Activated naive CD8-positive, alpha-beta T cell treated with anti-CD3 and anti-CD28 coated beads for 36 hours (primary cell): ENCODE data around the gene LIMA1. TPM values are rescaled to one million over a fixed set of nuclear protein-coding genes. Genes with fewer than 3 reads are reported as not detected.

ENCODE experiments used
- DNase-seq: peaks from one replicate; pipeline ENCODE4 v3.0.0; 2021
- H3K27ac Mint-ChIP-seq: one replicate; pipeline ENCODE4 v1.8.0; 2022; ENCODE audit warnings: mild to moderate bottlenecking, moderate library complexity, mixed read lengths
- H3K27me3 Mint-ChIP-seq: one replicate; pipeline ENCODE4 v1.8.0; 2022; ENCODE audit warnings: mild to moderate bottlenecking, mixed read lengths
- H3K36me3 Mint-ChIP-seq: one replicate; pipeline ENCODE4 v1.8.0; 2021; ENCODE audit warnings: mild to moderate bottlenecking, mixed read lengths
- H3K4me1 Mint-ChIP-seq: one replicate; pipeline ENCODE4 v1.8.0; 2021; ENCODE audit warnings: mixed read lengths
- H3K4me3 Mint-ChIP-seq: one replicate; pipeline ENCODE4 v1.8.0; 2022; ENCODE audit warnings: mild to moderate bottlenecking, moderate library complexity, mixed read lengths
- H3K9me3 Mint-ChIP-seq: one replicate; pipeline ENCODE4 v1.8.0; 2022; ENCODE audit warnings: mixed read lengths
- total RNA-seq, 2 experiments: library from RNA; stranded (reverse); gene quantifications; one replicate each; pipeline ENCODE4 v1.2.3, GENCODE V29; 2021

LIMA1 gene
- total RNA-seq, 2 experiments from 2014 or later, result 27.8 to 28.1 TPM

DNA sequence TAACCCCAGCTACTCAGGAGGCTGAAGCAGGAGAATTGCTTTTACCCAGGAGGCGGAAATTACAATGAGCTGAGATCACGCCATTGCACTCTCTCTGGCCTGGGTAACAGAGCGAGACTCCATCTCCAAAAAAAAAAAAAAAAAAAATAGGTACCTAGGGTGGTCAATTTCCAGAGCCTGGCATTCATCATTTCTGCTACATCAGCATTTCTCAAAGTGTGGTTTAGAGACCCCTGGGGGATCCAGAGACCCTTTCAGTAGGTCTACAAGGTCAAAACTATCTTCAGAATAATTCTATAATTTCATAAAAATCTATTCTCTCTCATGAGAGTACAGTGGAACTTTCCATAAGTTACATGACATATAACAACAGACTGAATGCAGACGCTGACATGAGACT is 136.0 kb downstream of the LIMA1 start:
- H3K36me3 Mint-ChIP-seq, result no peaks in the 10 kb centered on the region
- H3K4me1 Mint-ChIP-seq, result peaks cover 22% of the 10 kb centered on the region
- no peak overlapping the region for H3K4me3 Mint-ChIP-seq
- H3K27ac Mint-ChIP-seq, result no peak overlapping the region
- DNase-seq, result no peak
- H3K27me3 Mint-ChIP-seq, result no peaks in the 10 kb centered on the region
- H3K9me3 Mint-ChIP-seq, result no peaks in the 10 kb centered on the region

DNA sequence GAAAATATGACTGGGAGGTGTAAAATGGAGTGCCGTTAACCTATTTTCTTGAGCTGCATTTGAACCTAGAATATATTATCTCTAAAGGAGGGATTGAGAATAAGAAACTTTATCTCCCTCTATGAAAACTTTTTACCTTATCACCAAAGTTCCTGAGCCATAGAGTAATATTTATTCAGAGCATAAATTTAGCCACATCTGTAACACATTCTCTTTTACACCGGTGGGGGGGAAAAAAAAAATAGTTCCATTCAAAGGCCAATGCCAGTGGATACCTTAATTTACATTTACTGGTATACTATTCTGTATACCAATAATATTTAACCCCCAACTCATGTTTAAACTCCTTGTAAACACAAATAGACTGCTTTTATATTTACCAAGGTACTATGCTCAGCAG is 137.9 kb downstream of the LIMA1 start:
- peaks cover 14% of the 10 kb centered on the region for H3K4me1 Mint-ChIP-seq
- H3K27me3 Mint-ChIP-seq, result no peaks in the 10 kb centered on the region
- DNase-seq, result no peak
- no peak overlapping the region for H3K27ac Mint-ChIP-seq
- H3K36me3 Mint-ChIP-seq, result peaks cover 11% of the 10 kb centered on the region
- H3K9me3 Mint-ChIP-seq, result no peaks in the 10 kb centered on the region
- H3K4me3 Mint-ChIP-seq, result no peak overlapping the region

DNA sequence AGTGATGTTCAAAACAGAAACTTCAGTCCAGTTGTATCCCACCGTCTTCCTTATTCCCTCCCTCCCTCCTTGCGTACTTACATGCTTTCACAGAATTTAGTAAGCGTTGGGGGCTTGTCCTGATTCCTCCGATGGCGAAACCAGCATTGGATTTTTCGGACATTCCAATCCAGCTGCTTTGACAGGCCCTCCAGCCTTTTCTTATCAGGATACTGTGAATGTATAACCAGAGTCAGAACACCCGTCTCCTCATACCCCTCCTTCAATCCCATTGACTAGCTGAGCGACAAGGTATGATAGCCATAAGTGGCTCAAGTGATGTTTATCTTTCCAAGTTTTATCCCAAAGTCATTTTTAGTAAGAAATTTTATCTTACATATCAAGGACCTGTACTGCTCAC is 140.3 kb downstream of the LIMA1 start:
- no peak for DNase-seq
- Mint-ChIP-seq H3K27me3 (no peaks in the 10 kb centered on the region), H3K4me3 (no peak overlapping the region), H3K4me1 (peaks cover 7% of the 10 kb centered on the region), H3K36me3 (peaks cover 12% of the 10 kb centered on the region), H3K27ac (no peak overlapping the region), H3K9me3 (no peaks in the 10 kb centered on the region)

DNA sequence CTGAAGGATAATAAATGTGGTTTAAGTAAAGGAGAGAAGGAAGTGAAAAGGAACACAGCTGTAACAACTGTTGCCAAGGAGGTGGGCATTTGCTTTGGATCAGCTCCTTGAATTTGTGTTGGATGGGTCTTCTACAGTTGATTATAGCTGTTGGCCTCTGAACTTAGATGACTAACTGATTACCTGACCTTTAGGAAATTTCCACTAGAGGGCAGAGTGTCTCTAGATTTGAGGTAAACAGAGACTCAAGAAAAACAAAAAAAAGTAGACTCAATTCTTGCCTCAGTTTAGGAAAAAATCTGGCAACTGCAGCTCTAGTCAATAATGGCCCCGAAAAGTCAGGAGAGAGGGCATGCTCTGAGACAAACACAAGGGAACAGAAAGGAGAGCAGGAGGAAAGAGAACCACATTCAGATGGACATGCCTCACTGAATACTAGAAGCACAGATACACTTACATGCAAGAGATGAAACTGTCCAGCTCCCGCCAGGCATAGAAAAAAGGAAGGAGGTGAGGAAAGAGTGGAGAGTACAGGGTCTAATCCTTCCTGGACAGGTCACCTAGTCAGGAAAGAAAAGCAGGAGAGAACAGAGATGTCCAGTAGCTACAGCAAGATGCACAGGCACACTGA is 150.7 kb downstream of the LIMA1 start:
- DNase-seq, result no peak
- peaks cover 22% of the 10 kb centered on the region for H3K36me3 Mint-ChIP-seq
- peak overlapping the region; percentile 32 for H3K27ac Mint-ChIP-seq
- H3K4me1 Mint-ChIP-seq, result peaks cover 13% of the 10 kb centered on the region
- H3K9me3 Mint-ChIP-seq, result no peaks in the 10 kb centered on the region
- H3K27me3 Mint-ChIP-seq, result no peaks in the 10 kb centered on the region
- no peak overlapping the region for H3K4me3 Mint-ChIP-seq

DNA sequence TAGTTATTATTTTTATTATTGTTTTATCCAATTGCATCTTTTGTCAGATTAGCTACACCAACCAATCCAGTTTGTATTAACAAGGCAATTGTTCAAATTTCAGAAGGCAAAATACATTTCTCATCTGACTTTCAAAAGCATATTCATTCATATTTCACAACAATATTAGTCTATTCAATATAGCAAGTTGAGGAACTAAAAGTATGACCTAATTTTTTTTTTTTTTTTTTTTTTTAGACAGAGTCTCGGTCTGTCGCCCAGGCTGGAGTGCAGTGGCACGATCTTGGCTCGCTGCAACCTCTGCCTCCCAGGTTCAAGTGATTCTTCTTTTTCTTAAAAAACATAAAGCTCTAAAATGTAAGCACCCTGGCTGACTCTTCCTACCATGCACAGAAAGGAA is 154.0 kb downstream of the LIMA1 start:
- no peak overlapping the region for H3K27ac Mint-ChIP-seq
- DNase-seq, result no peak
- no peaks in the 10 kb centered on the region for H3K9me3 Mint-ChIP-seq
- H3K4me1 Mint-ChIP-seq, result peaks cover 32% of the 10 kb centered on the region
- H3K36me3 Mint-ChIP-seq, result peaks cover 19% of the 10 kb centered on the region
- no peaks in the 10 kb centered on the region for H3K27me3 Mint-ChIP-seq
- no peak overlapping the region for H3K4me3 Mint-ChIP-seq

DNA sequence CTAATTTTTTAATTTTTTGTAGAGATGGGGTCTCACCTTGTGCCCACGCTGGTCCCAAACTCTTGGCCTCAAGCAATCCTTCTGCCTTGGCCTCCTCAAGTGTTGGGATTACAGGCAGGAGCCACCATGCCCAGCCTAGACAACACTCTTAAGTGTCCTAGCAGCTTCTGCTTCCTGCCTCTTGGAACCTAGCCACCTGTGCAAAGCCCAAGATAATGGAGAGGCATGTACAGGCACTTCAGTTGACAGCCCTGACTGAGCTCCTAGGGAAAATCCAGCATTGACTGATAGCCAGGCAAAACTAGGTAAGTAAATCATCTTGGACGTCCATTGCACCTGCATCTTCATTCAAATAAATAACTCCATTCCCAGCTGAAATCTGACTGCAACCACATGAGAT is 155.8 kb downstream of the LIMA1 start:
- no peak overlapping the region for H3K27ac Mint-ChIP-seq

More for the DNA sequence above, 155.8 kb downstream of the LIMA1 start:
- Mint-ChIP-seq H3K4me1 (peaks cover 34% of the 10 kb centered on the region), H3K36me3 (peaks cover 13% of the 10 kb centered on the region), H3K9me3 (no peaks in the 10 kb centered on the region), H3K4me3 (no peak overlapping the region), H3K27me3 (no peaks in the 10 kb centered on the region)
- DNase-seq, result no peak

Other genes starting within 250 kb of the LIMA1 start
- 10 to 100 TPM; 10.8 TPM for gene ASIC1, start 225.9 kb downstream of the LIMA1 start, total RNA-seq
- 10 to 100 TPM; 65.8 to 74.8 TPM for gene SMARCD1, start 198.2 kb downstream of the LIMA1 start, total RNA-seq
- gene GPD1, start 179.5 kb downstream of the LIMA1 start, total RNA-seq, result under 1 TPM; 0.39 to 0.86 TPM
- 10 to 100 TPM; 48.3 to 49.2 TPM for gene COX14, start 171.3 kb downstream of the LIMA1 start, total RNA-seq
- 10 to 100 TPM; 36.4 to 41.3 TPM for gene CERS5, start 116.2 kb downstream of the LIMA1 start, total RNA-seq
- gene FAM186A, start 113.1 kb upstream of the LIMA1 start, total RNA-seq, result not detected
- 100 to 1,000 TPM; 108 to 110 TPM for gene LARP4, start 117.4 kb upstream of the LIMA1 start, total RNA-seq
- 10 to 100 TPM; 21.4 to 22.5 TPM for gene DIP2B, start 221.5 kb upstream of the LIMA1 start, total RNA-seq